ENCODE data around the gene RSPO1. TPM values are rescaled to one million over a fixed set of nuclear protein-coding genes. Genes with fewer than 3 reads are reported as not detected.

Gene RSPO1, protein sequence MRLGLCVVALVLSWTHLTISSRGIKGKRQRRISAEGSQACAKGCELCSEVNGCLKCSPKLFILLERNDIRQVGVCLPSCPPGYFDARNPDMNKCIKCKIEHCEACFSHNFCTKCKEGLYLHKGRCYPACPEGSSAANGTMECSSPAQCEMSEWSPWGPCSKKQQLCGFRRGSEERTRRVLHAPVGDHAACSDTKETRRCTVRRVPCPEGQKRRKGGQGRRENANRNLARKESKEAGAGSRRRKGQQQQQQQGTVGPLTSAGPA
- not detected in 2 replicates for total RNA-seq

DNA sequence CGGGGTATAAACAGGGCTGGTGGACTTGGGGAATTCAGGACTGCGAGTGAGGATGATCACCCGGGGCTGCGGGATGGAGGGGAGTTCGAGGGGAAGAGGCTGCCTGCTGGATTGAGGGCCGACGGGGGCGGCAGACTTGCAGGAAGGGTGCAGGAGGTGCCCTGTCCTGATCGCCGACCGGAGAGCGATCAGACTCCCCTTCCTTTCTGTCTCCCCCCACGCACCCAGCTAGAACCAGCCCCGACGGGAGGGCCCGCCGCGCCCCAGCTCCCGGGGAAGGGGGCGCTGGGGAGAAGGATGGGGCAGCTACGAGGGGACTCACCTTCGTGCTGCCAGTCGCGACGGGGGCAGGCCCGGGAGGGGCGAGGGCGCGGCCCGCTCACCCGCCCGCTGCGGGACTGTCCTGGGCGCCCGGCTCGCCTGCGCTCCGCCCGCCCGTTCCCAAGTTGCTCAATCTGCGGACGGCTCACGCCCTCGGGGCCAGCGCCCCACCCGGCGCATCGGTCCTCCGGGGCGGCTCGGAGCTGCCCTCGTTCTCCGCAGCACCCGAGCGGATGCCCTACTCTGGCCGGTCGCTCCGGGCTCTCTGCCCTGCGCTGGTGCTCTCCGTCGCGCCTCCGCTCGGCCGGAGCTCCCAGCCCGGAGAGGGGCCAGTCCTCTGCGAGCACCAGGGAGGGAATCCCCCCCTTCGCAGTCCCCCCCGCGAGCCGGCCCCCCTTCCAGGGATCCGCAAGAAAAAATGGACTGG, at the start of gene RSPO1:
TSS of gene RSPO1 (minus strand) at position 649 of the 748 bp plus-strand sequence. CDS start 5,231 bp downstream, outside the sequence.

GRCh38 chr1:37595440-37596181, 39.1 kb downstream of the RSPO1 start, which contains the start of gene GNL2:
Gene GNL2, minus strand, starts transcription at chr1:37595937. Its CDS starts 115 bp downstream, at chr1:37595822.

Other genes with a start within 250 kb of the RSPO1 start
- gene ZC3H12A, start 160.3 kb downstream of the RSPO1 start, total RNA-seq: 14.8 and 23.7 TPM in 2 replicates
- gene MEAF6, start 120.1 kb downstream of the RSPO1 start, total RNA-seq: 52.0 and 54.1 TPM in 2 replicates
- gene SNIP1, start 80.6 kb downstream of the RSPO1 start, total RNA-seq: 17.6 and 17.9 TPM in 2 replicates
- gene DNALI1, start 78.0 kb downstream of the RSPO1 start, total RNA-seq: 3.3 and 11.3 TPM in 2 replicates
- 27.5 and 30.5 TPM in 2 replicates for gene GNL2, start 39.0 kb downstream of the RSPO1 start, total RNA-seq
- gene CDCA8, start 57.6 kb upstream of the RSPO1 start, total RNA-seq: 2.2 and 51.7 TPM in 2 replicates
- not detected in 2 replicates for gene EPHA10, start 130.2 kb upstream of the RSPO1 start, total RNA-seq
- gene MANEAL, start 159.0 kb upstream of the RSPO1 start, total RNA-seq: 0.81 and 1.3 TPM in 2 replicates
- 77.2 and 82.7 TPM in 2 replicates for gene C1orf122, start 172.9 kb upstream of the RSPO1 start, total RNA-seq
- gene YRDC, start 173.3 kb upstream of the RSPO1 start, total RNA-seq: 15.6 and 23.3 TPM in 2 replicates
- 2.0 and 2.8 TPM in 2 replicates for gene MTF1, start 224.7 kb upstream of the RSPO1 start, total RNA-seq